Omental fat pad (tissue), 4 donors: Measurements from ENCODE around the gene CLCNKA. TPM values are rescaled to one million over a fixed set of nuclear protein-coding genes. Genes with fewer than 3 reads are reported as not detected.

Source experiments
- ATAC-seq: fragments of 150-250 bp; one replicate; pipeline ENCODE4 v1.9.1; 2016; ENCODE audit warnings: mild to moderate bottlenecking, moderate library complexity; ENCODE audit not compliant: low FRiP score
- DNase-seq: peaks from one replicate; pipeline ENCODE4 v3.0.0-alpha.2; 2019; ENCODE audit warnings: low spot score
- total RNA-seq, 4 donors: library from RNA; depleted of rRNA; stranded (reverse); fragments of >200 nt; gene quantifications; one replicate each; pipeline ENCODE4 v1.1.0, GENCODE V29; 2016
- TF ChIP-seq, protein P1 (sequence below), 3 donors: fragments of 450-650 bp; IDR thresholded peaks; one replicate each; pipeline ENCODE4 v1.5.1; 2016 to 2017; ENCODE audit warnings: antibody characterized with exemption in 3 of 3, mild to moderate bottlenecking in 3 of 3, moderate library complexity in 2 of 3

Gene CLCNKA
- total RNA-seq, 4 donors from 2014 or later: 0.37 to 2.4 (median 1.0) TPM

DNA sequence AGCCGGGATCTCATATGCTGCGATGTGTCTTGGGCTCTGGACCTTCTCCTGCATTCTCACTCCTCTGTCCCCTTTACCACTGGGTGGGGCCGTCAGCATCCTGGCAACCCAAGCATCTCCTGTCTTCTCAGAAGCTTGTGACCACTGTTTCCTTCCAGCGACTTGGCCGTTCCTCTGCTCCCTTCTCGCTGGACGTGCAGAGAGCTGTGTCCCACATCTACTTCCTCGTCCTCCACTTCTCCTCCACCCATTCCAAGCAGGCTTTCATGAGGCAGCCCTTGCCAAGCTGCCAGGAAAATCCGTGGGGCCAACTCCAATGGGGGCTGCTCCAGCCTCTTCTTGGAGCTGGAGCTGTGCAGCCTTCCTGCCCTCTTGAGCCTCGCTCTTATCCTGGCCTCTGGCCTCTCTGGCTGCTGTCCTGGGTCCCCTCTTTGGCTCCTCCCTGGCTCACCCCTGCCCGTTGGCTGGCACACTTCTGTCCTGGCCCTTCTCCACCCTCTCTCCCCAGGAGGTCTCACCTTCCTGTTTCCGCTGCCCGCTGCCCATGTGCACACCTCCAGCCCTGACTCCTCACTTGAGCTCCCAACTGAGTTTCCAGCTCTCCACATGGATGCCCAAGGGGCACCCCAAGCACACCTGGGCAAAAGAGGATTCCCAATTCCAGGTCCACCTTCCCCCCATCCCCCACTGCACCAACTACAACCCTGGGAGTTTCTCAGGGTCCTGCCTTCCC lies 42.9 kb downstream of the CLCNKA start:
- no peak for ATAC-seq
- TF ChIP-seq, protein P1, sequence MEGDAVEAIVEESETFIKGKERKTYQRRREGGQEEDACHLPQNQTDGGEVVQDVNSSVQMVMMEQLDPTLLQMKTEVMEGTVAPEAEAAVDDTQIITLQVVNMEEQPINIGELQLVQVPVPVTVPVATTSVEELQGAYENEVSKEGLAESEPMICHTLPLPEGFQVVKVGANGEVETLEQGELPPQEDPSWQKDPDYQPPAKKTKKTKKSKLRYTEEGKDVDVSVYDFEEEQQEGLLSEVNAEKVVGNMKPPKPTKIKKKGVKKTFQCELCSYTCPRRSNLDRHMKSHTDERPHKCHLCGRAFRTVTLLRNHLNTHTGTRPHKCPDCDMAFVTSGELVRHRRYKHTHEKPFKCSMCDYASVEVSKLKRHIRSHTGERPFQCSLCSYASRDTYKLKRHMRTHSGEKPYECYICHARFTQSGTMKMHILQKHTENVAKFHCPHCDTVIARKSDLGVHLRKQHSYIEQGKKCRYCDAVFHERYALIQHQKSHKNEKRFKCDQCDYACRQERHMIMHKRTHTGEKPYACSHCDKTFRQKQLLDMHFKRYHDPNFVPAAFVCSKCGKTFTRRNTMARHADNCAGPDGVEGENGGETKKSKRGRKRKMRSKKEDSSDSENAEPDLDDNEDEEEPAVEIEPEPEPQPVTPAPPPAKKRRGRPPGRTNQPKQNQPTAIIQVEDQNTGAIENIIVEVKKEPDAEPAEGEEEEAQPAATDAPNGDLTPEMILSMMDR (IDR thresholded peaks at IDR 0.05): no peak
- DNase-seq: no peak

DNA sequence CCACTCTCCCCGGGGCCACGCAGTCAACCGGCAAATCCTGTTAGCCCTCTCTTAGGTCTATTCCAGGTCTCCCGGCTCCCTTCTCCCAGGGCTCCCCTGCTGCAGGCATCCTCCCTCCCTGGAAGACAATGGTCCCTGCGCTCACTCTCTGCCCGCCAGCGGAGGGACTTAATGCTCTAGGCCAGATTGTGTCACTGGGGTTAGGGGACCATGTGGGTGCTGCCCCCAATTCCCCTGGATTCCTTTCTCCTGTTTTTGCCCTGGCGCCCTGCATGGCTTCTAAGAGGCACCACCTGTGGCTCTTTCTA lies 43.4 kb downstream of the CLCNKA start:
- TF ChIP-seq, protein P1 (IDR thresholded peaks at IDR 0.05): no peak

DNA sequence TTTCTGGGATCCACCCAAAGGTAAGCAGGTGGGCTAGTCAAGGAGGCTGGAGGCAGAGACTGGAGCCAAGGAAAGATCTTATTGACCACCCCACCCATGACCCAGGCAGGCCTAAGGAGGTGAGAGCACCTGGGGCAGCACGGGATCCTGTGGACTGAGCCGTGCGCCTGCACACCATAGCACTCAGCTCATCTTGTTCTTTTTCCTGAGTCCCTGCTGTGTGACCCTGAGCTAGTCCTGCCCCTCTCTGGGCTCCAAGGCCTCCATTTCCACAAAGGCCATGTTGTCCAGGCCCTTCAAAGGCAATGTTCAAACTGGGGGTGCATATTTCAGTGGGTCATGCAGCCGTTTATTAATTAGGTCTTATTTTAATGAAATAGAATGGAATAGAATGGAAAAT lies 44.4 kb downstream of the CLCNKA start:
- no peak for DNase-seq
- TF ChIP-seq, protein P1 (IDR thresholded peaks at IDR 0.05): no peak
- no peak for ATAC-seq

More for the DNA sequence above, 43.4 kb downstream of the CLCNKA start:
- ATAC-seq: no peak
- no peak for DNase-seq

DNA sequence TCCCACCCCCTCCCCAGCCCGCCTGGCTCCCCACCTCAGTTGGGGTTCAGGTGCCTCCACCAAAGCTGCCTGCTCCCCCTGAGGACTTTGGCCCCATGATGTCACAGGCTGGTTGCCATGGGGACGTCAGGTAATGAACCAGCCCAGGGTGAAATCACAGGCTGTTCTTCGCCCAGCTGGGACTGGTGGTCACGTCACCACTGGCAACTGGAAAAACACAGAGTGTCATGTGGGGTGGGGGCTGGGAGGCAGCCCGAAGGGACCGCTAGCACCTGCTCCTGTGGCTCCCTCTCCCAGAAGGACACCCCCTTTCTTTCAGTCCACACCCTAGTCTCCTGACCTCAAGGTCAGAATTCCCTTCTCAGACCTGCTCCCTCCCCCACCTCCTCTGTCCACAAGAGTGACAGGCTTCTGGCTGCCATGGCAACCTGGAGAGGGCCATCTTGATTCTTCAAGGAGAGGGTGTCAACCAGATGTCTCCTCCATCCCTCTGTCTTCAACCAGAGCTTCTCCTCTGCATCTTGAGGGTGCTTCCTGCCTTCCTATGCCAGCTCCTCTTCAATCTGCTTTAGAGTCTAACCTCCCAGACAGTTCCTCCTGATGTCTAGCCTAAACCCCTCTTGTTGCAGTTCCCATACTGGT lies 45.4 kb downstream of the CLCNKA start:
- no peak for ATAC-seq
- no peak for DNase-seq
- TF ChIP-seq, protein P1 (IDR thresholded peaks at IDR 0.05): no peak

DNA sequence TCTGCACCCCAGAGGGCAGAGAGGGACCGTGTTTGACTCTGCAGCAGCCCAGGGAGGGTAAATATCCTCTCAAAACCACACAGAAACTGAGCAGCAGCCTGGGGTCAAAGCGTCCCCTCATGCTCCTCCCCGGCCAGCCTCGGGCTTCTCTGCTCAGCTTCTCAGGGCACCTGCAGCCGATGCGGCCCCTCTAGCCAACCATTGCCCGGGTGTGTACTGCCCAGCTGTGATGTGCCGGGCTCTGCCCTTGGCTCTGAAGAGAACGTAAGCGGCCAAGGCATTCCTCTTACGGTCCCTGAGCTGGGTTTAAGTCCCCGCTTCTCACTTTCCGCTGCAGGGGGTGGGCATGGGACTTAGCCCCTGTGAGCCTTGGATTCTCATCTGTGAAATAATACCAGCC lies 46.1 kb downstream of the CLCNKA start:
- no peak for DNase-seq
- no peak for ATAC-seq
- TF ChIP-seq, protein P1 (IDR thresholded peaks at IDR 0.05): no peak

DNA sequence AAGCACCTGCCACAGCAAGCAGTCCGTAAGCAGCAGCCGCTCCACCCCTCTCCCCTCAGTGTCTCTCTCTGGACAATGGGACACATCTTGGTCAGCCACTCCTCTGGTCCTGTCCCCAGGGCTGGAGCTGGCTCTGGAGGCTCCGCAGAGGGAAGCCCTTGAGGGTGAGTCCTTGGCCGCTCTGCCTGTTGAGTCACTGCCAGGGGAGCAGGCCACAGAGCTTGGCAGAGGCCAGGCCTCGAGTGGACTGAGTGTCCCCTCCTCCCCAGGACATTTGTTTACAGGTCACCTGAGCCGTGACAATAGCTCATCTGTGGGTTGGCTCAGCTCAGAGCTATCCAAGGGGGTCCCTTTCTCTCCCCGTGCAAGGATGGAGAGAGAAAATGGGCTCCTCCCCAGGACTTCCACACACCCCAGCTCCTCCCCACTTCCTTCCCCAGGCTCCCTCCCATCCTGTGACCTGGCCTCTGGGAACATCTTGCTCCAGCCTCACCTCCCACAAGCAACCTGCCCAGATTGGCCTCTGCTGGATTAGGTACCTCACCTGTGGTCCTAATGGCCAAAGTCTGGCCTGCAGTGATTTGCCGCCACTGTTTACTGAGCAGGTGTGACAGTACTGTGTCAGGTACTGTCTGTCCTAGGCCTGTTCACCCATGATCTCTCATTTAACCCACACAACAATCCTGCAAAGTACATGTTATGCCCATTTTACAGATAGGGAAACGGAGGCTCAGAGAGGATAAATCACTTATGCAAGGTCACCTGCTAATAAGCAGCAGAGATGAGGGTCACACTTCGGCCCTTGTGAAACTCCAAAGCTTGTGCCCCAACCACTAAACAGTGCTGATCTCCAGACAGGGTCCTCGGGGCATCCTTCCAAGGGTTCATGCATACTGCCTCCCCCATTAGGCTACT lies 46.8 kb downstream of the CLCNKA start:
- DNase-seq: no peak
- TF ChIP-seq, protein P1 (IDR thresholded peaks at IDR 0.05): no peak
- no peak for ATAC-seq
